KG1 (cell line): Measurements from ENCODE around the gene HMCN2.

Source experiments
- DNase-seq: peaks from one replicate; lab custom pipeline; 2025; lab: John Stamatoyannopoulos, UW

Gene HMCN2, protein sequence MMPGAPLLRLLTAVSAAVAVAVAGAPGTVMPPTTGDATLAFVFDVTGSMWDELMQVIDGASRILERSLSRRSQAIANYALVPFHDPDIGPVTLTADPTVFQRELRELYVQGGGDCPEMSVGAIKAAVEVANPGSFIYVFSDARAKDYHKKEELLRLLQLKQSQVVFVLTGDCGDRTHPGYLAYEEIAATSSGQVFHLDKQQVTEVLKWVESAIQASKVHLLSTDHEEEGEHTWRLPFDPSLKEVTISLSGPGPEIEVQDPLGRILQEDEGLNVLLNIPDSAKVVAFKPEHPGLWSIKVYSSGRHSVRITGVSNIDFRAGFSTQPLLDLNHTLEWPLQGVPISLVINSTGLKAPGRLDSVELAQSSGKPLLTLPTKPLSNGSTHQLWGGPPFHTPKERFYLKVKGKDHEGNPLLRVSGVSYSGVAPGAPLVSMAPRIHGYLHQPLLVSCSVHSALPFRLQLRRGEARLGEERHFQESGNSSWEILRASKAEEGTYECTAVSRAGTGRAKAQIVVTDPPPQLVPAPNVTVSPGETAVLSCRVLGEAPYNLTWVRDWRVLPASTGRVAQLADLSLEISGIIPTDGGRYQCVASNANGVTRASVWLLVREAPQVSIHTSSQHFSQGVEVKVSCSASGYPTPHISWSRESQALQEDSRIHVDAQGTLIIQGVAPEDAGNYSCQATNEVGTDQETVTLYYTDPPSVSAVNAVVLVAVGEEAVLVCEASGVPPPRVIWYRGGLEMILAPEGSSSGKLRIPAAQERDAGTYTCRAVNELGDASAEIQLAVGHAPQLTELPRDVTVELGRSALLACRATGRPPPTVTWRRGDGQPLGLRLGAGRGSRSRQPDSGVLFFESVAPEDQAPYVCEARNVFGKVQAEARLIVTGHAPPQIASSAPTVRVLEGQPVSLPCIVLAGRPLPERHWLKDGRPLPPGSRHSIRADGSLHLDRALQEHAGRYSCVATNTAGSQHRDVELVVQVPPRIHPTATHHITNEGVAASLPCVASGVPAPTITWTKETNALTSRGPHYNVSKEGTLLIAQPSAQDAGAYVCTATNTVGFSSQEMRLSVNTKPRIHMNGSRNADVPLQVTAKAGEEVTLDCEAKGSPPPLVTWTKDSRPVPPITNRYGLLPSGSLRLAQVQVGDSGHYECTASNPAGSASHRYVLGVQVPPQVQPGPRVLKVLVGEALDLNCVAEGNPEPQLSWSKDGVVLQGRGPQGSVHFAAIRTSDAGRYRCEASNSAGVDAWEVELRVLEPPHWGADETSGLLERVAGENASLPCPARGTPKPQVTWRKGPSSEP (N-terminal part only)

DNA sequence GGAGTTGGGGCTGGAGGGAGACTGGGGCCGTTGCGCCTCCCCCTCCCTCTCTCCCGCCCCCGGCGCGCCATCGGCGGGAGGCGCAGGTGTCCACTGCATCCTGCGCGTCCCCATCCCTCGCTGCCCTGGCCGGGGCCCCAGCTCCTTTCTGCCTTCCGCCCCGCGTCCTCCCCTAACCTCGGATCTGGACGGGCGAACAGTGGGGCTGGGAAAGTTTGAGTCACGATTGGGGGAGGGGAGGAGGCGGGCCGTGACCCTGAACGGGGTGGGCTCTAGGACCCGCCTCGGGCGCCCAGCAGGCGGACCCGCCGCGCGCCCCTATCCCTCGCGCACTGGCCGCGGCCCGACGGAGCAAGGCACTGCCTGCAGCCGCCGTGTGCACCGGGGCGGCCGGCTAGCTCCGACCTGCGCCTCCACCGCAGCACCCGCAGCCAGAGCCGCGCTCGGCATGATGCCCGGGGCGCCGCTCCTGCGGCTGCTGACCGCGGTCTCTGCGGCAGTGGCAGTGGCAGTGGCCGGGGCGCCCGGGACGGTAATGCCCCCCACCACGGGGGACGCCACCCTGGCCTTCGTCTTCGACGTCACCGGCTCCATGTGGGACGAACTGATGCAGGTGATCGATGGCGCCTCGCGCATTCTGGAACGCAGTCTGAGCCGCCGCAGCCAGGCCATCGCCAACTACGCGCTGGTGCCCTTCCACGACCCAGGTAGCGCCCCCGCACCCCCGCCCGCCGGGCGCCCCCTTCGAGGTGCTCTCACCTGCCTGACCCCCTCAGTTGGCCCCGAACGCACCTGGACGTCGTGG is at the start of gene HMCN2:
HMCN2 (plus strand) TSS at position 330 of the 805 bp plus-strand sequence; CDS start at position 449, 119 bp downstream.
- no peak for DNase-seq

DNA sequence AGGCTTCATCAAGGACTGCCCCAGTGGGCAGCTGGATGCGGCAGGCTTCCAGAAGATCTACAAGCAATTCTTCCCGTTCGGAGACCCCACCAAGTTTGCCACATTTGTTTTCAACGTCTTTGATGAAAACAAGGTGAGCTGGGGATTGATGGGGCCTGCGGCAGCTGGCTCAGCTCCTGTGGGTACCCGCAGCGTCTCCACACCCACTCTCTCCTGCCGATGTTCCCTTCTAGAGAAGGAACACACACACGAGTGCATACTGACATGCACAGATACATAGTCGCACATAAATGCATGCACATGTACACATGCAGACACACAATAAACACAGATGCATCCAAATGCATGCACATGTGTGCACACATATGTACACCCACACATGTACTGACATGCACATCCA is 47.7 kb upstream of the HMCN2 start:
- no peak for DNase-seq

DNA sequence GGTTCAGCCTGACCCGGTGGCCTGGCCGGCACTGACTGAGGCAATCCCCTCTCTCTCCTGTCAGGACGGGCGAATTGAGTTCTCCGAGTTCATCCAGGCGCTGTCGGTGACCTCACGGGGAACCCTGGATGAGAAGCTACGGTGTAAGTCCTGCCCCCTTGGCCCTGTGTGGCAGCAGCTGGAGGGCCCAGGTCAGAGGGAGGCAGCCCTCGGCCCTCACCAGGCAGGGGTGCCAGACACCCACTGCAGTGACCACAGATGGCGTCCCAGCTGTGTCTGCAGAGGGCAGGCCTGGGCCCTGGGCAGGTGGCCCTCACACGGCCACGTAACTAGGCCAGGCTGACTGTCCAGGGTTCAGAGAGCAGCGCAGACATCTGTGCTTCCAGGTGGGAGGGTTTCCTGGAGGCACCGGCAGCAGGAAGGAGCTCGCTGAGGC is 45.9 kb upstream of the HMCN2 start:
- DNase-seq, result no peak

DNA sequence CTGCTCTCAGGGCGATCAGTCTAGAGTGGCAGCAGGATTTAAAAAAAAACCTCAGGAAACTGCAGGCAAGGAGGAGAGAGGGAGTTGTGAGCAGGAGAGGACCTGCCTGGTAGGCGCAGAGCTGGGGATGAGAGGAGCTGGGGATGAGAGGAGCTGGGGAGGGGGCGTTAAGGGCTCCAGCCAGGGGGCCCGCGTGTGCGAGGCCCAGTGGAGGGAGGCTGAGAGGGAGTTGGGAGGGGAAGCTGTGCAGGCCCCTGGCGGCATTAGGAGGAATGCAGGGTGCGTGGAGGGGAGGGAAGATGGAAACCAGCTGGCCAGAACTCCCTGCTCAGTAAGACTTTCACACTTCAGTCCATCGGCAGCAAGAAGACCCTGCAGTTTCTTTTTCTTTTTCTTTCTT is 45.2 kb upstream of the HMCN2 start:
- DNase-seq, result no peak

DNA sequence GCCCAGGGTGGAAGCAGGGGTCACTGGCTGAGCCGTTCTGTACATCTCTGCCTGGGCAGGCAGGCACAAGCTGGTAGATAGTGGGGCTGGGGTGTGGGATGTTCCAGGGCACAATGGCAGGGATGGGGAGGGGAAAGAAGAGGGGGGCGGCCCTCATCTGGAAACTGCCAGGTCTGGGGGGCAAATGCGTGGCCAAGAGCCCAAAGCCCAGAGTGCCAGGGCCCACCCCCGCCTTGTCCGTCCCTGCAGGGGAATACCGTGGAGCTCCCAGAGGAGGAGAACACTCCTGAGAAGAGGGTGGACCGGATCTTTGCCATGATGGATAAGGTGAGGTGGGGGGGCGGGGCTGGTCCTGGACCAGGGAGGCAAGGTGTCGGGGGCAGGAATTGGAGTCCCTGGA is 42.7 kb upstream of the HMCN2 start:
- no peak for DNase-seq

DNA sequence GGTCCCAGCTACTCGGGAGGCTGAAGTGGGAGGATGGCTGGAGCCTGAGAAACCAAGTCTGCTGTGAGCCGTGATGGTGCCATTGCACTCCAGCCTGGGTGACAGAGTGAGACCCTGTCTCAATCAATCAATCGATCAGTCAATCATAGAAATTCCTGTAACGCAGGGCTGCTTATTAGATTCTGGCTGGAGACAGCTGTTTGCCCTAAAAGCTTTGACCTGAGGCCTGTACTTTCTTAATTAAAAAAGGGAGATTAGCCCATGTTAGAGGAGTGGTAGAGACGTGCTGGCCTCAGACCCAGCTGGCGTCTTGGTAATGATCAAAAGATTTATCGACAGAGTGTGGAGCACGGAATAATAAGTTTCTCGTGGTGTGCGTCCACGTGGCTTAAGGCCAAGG is 40.5 kb upstream of the HMCN2 start:
- no peak for DNase-seq

DNA sequence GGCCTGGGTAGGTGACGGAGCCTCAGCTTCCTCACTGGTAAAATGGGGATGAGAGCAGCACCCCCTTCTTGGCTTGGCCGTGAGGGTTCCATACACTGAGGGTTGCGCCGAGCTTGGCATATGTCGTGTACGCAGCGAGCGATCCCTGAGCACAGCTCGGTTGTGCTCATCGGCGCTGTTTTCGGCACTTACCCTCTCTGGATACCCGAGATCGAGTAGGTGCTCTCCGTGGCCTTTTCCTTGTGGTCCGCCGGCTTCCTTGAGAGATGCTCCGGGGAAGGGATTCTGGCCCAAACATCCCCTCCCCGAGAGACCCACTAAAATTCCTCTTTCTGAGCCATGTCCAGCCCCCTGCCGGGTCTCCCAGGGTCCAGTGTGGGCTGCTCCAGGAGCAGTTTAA is 40.0 kb upstream of the HMCN2 start:
- no peak for DNase-seq

DNA sequence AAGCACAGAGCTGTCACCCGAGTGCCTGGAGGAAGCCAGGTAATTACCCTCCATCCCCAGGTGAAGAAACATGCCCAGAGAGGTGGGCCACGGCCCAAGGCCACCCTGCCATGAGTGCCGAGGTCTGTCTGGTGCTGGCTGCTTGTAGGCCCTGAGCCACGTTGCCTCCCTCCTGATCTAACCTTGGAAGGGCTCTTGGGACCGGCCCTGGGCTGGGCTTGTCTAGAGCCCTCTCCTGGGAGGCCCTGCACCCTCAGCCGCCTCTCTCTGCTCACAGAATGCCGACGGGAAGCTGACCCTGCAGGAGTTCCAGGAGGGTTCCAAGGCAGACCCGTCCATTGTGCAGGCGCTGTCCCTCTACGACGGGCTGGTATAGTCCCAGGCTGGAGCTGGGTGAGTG is 39.4 kb upstream of the HMCN2 start:
- no peak for DNase-seq

DNA sequence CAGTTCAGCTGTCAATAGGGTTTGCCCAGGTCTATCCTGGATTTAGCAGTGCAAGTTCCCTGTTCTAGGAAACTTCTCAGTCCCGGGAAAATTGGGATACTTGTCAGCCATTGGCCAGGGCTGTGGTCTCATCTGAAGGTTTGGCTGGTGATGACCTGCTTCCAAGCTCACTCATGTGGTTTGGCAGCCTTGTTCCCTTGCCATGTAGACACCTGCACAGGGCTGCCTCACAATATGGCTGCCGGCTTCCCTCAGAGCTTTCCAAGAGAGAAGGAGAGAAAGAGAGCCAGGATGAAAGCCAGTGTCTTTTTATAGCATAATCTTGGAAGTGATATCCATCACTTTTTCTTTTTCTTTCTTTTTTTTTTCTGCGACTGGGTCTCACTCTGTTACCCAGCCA is 37.7 kb upstream of the HMCN2 start:
- DNase-seq, result no peak

DNA sequence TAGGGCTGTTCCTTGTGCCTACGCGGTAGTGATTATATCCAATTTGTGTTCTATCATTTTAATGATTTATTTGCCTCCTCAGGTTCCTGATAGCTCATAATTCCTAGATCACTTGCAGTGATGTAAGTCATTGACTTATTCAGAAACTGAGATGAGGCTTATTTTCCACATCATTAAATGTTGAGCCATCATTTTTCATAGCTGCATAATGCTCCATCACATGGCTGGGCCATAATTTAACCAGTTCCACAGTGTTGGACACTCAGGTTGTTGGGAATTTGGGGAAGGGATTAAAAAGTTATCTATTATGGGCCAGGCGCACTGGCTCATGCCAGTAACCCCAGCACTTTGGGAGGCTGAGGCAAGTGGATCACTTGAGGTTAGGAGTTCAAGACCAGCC is 35.8 kb upstream of the HMCN2 start:
- no peak for DNase-seq

DNA sequence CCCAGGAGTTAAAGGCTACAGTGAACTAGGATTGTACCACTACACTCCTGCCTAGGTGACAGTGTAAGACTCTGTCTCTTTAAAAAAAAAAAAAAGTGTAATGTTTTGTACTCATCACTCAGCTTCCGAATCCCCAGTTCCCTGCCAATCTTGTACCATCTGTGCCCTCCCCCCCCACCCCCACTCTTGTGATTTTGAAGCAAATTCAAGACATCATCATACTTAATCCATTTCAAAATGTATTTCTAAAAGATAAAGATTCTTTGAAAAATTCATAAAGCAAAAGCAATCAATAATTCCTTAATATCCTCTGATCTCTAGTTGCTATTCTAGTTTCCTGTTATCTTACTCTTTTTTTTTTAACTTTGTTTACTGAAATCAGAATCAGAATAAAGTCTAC is 34.9 kb upstream of the HMCN2 start:
- no peak for DNase-seq

DNA sequence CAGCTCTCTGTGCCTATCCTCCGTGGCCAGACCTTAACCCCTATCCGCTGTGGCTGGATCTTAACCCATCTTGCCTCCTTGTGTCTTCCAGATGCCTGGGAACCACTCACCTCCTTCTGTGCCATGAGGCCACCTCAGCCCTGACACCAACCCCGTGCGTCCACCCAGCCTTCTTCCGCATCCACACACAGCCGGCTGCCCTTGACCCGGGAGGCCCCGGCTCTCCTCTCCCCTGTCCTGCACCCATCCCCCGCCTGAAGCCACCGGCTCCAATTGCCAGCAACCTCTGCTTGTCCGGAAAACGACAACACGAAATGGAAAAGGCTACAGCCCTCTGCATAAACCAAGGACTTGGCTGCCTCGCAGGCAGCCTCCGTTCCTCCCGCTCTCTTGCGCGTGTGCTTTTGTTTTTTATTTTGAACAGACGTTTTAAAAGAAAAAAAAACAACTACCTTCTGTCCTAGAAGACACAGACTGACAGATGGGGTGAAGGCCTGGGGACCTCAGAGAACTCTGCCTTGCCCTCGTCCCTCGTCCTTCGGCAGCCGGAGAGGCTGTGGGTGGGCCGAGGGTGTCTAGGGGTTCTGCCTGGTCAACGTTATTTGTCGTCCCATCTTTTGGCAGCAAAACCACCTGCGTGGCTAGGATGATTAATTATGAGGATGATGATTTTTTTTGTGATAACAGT is 32.5 kb upstream of the HMCN2 start:
- no peak for DNase-seq

DNA sequence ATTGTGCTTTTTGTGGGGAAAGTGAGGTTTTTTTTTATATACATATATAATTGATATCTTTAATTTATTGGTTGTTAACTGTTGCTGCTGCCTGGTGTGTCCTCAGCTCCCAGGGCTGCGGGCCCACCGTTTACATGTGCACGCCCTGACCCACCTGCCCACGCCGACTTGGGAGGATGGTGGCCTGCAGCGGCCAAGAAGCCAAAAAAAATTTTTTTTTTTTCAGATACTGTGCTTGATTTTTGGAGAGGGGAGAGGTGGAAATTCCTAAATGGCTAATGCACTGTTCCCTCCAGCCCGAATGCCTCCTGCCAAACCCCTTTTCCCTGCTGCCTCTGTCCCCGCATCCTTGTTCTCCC is 32.0 kb upstream of the HMCN2 start:
- DNase-seq, result no peak

DNA sequence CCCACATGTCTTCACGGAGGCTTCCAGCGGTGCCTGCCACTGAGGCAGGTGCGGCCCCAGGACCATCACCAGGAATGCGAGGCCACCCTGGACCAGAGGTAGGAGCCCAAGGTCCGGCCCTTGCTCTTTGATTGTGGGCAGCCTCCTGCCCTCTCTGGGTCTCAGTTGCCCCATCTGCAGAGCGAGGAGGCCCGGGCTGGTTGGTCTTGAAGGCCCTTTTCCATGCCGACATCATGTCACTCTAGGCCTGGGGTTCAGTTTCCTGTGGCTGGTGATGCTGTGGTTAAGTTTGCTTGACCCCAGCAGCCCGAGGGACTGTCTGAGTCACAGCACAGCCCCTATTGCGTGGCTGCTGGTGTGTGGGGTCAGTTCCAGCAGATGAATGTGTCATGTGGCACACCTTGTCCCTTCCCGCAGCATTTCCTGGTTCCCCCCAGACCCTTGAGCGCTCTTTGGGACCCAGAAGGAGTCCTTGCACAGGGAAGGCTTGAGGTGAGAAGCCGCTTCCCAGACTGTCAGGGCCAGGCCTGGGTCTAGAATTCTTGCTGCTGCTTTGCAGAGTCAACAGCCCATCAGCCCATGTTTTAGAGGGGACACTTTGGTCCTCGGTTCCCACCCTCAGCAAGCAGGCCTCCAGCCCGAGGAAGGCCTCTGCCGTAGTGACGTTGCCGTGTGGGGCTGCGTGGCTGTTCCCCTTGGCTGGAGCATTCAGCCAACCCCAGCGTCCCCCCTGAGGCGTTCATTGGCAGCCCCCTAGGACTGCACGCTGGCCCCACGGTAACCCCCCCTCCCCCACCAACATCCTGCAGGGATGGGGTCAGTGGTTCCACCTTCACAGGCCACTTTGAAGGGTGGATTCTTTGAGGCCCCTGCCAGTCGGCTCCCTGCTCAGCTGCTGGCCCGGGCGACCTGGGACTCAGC is 31.0 kb upstream of the HMCN2 start:
- DNase-seq, result no peak

DNA sequence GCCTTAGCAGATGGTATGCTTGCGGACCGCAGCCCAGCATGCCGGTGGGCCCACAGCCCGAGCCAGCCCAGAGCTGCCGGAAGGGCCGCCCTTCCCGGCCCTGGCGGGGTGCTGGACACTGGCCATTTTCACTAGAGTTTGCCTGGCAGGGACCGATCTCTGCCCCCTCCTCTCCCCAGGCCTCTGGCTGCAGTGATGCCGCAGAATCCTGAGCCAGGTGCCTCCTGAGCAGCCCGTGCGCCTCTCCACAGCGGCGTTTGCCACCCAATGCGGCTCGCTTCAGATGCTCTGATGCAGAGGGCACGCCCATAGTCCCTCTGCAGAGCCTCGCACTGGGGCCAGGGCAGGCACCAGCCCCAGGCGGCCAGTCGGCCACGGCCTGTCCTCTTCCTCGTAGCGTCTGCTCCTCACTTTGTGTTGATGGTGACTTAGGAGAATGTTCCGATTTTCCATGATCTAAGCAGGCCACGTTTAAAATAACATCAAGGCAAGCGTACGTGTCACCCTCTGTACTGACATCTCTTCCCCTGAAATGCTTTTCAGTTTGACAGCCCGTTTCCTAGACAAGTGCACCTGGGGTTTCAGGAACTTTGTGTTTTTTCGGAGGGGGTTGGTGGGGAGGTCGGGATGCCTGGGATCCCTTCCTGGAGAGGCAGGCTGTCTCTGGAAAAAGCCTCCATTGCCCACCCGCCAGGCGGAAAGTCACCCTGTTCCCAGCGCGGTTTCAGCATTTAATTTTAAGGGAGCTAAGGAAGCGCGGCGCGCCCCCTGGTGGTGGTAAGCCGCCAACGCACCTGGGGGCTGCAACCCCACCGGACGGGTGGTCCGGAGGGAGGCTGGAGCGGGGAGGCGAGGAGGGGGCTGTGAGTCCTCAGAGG is 29.8 kb upstream of the HMCN2 start:
- peak; percentile 59 for DNase-seq

DNA sequence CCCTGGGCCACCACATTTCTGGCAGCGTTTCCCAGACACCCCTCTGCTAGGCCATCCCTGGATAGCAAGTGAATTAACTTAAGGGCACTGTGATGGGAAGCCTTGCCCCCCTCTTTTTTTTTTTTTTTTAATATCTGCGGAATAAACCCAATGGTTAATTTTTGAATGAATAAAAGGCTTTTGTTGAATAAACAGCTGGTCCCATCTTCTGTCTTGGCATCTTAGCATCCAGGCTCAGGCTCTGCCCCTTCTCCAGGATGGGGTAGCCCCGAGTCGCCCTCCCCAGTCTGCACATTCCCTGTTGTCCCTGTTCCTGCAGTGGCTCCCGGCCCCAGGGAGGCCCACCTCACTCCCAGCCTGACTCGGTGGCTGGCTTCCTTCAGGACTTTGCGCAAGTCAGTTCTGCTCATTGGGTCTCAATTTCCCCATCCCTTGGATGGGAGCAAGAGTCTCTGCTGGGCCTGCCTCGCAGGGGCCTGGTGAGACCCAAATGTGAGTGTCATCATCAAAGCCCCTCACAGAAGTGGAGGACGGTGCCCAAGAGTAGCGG is 29.0 kb upstream of the HMCN2 start:
- no peak for DNase-seq

DNA sequence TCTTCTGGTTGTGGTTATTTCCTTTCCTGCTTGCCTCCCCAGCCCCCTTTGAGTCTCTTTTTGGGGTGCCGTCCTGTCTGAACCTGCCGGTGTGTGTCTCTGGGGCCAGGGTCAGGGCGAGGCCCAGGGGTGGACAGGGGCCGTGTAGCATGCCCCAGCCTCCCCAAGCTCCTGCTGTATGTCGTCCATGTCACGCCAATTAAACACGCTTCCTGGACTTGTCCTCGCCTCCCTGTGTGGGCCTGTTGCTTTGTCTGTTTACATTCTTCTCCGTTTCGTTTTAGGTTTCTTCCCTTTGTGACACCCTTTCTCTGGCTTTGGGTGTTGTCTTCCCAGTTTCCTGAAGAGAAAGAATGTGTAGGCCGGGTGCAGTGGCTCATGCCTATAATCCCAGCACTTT is 28.5 kb upstream of the HMCN2 start:
- no peak for DNase-seq

DNA sequence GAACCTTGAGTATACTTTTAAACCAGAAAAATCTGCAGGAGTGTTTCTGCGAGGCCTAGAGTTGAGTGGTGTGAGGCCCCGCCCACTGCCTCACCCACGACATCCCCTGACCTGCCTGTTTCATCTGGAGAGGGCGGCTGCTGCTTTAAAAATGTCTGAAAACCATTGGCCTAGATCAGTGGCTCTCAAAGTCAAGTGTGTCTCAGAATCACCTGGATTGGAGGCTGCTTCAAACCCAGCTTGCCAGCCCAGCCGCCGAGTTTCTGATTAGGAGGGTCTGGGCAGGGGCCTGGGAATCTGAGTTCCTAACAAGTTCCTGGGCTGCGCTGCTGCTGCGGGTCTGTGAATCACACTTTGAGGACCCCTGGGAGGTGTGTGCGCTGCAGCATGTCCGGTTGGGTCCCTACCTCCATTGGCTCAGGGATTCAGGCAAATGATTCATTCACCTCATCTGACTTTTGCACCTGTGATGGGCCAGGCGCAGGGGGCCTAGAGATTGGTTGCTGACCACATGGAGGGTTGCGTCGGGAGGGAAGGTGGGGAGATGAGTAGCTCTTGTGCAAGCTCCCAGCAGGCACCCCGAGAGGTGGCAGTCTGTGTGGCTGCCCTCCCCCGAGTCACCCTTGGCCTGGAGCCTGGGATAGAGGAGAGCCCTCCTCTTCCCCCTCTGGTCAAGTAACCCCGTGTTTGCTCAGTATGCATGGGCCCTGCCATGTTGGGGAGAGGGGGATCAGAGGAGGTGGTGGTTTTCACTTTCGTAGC is 27.6 kb upstream of the HMCN2 start:
- no peak for DNase-seq
